Epidermal melanocyte (primary cell): ENCODE measurements around the gene AP2A2.
"Not testable (repeated sequence)": the region's sequence is repeated elsewhere in the genome, so short reads cannot be mapped to it uniquely, and the experiment has no call there.

Experiments used
- DNase-seq: peaks from one replicate; pipeline ENCODE4 v3.0.0; 2011; ENCODE audit warnings: low spot score; ENCODE audit not compliant: insufficient read length

The AP2A2 gene

DNA sequence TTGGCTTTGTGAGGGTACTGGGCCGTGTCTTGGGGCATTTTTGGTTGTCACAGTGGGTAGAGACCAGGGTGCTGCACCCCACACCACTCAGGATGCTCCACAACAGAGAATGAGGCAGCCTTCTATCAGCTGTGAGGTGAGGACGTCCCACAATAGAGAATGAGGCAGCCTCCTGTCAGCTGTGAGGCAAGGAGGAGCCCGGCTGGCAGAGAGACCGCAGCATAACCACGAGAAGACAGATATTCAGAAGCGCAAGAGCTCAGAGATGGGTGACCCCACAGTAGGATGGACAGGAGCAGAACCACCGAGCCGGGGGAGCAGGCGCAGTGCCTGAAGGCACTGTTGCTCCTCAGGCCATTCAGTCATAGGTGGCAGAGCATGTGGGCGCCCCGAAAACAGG, 47.6 kb downstream of the AP2A2 start:
- no peak for DNase-seq

DNA sequence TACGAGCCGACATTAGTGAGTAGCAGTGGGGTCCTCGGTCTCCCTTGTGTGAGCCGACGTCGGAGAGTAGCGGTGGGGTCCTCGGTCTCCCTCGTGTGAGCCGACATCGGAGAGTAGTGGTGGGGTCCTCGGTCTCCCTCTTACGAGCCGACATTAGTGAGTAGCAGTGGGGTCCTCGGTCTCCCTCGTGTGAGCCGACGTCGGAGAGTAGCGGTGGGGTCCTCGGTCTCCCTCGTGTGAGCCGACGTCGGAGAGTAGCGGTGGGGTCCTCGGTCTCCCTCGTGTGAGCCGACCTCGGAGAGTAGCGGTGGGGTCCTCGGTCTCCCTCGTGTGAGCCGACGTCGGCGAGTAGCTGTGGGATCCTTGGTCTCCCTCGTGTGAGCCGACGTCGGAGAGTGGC, 49.7 kb downstream of the AP2A2 start:
- DNase-seq: not testable (repeated sequence)

DNA sequence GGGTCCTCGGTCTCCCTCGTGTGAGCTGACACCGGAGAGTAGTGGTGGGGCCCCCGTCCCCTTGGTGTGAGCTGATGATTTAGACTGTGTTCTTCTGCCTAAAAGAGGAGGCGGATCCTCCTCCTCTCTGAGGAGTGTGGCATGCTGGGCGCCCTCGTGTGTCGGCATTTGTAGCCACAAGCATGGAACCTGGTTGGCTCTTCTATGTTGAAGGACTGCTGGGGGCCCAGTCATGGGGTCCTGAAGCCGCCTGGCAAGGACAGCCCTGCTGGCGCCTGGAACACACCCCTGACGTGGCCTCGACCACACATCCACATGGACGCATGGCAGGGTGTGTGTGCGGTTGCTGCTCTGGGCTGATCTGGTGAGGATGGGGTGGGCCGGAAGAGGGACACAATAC, 50.2 kb downstream of the AP2A2 start:
- DNase-seq: no peak

DNA sequence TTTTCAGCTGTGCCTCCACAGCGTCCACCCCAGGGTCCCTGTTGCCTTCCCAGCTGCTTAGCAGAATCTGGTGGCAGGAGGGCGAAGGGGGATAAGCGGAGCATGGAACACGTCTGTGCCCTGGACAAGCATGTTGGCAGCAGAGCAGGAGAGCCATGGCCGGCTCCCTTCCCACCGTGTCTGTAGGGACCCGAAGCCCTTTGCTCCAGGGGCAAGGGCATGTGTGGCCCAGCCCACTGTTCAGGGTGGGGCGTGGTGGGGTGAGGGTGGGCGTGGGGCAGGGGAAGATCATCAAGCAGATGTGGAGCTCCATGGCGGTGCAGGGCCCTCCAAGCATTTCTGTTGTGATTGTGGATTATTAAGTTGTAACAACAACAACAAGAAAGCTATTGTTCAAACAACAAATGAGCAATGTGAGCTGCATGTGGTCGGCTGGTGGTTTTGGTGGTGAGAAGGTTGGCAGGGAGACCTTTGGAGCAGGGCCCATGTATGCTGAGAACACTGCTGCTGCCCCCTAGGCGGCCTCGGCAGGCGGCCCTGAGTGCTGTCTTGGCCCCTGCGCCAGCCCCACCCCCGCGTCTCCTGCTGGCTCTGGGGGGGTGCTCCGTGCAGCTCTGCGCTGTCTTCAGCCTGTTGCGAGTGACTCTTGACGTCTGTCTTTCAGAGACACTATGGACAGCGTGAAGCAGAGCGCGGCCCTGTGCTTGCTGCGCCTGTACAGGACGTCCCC, 50.9 kb downstream of the AP2A2 start:
- peak; percentile 92 for DNase-seq

DNA sequence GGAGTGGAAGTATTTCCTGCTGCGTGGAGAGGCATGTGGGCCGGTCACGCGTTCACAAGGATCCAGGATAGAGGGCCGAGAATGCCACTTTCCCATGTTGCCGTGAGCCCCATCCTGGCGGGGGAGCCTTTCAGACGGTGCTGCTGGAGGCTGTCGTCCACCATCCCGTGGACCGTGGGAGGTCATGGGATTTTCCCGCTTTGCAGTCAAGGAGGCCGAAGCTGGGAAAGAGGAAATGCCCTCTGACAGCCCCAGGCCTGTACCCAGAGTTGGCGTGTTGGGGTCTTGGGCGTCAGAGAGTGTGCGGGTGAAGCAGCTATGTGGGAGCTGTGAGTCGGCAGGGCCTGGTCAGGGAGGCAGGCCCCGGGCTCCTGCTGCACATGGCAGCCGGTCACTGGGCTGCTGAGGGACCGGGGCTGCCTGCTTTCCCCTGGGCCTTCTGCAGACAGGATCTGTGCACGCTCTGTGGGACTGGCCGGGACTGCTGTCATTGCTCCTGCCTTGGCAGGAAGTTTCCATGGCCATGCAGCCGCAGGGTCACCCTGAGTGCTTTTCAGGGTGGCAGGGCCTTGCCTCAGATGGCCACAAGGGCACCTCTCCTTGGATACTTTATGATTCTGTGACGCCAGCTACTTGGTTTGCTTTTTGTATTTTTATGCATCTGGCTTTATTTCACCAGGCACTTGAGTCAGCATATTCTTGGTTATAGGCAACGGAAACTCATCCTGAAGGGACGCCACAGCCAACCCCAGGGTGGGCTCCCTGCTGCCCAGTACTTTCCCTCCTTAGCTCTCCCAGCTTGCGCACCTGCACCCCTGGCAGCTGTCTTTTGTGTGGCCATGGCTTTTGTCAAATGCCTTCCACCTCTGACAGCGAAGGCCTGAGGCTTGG, 52.4 kb downstream of the AP2A2 start:
- DNase-seq: no peak

DNA sequence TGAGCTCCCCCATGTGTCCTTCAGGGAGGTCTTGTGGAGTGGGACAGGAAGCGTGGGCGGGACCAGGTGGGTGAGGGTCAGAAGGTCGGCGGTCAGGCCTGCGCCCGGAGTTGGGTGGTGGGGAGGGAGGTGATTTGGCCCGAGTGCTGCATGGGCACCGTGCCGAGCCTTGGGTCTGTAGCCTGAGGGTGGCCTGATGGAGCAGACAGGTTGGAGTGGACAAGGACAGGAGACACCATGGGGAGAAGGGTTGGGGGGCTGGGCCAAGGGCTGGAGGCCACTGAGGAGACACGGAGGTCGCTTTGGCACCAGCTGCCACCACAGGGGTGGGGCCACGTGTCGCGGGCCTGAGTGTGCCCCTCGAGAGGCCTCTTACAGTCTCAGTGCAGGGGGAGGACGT, 53.1 kb downstream of the AP2A2 start:
- DNase-seq: no peak

DNA sequence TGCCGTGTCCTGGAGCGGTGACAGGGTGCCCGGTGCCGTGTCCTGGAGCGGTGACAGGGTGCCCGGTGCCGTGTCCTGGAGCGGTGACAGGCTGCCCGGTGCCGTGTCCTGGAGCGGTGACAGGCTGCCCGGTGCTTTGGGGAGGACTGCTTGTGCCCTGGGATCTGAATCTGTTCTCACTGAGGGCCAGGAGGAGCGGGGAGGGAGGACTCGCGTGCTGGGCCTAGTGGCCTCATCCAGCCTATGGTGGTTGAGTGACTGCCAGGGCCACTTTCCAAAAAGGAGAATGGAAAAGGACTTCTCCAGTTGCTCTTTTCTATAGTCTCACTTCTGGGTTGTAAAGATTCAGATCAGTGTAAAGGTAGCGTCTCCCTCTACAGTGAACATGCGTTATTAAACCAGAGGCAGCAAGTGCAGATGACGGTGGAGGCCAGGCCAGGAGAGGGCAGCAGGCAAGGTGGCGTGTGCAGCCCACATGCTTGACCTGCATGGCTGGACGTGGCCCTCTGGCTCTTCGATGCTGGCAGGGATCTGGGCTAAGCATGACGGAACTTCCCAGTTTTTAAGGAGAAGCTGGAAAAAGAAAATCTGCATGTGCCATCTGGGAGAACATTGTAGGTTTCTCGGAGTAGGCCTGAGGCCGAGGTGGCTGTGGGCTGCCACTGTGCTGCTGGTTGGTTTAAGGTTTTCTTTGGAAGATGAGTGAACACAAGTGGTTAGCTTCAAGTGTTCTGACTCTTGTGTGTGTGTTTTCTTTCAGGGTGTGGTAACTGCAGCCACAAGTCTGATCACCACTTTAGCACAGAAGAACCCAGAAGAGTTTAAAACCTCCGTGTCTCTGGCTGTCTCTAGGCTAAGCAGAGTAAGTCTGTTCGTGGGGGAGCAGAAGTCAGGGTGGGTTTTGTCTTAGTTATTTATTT, 55.0 kb downstream of the AP2A2 start:
- DNase-seq: no peak

DNA sequence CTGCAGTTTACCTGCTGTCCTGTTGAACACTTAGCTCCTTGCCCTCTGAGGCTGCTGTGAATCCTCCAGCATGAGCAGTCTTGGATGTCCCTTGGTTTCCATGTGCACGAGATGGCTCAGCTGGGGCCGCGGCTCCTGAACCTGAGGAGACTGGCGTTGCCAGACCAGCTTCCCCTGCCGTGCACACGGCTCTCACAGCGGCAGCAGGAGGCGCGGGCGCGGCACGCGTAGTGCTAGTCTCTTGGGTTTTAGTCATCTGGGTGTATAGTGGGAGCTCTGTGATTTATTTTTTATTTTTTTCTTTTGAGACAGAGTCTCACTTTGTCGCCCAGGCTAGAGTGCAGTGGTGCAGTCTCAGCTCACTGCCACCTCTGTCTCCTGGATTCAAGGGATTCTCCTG, 56.1 kb downstream of the AP2A2 start:
- DNase-seq: no peak

DNA sequence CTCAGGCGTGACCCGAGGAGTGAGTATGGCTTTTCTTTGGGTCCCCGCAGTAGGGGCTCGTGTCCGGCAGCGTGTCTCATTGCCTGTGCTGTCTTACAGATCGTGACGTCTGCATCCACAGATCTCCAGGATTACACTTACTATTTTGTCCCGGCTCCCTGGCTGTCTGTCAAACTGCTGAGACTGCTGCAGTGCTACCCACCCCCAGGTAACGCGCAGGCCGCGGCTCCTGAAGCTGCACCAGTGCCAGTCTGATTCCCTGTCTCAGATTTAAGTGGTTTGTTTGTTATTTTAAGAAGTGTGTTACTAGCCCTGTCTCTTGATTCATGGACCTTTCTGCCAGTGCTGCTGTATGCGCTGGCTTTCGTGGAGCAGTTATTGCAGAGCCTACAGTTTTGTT, 58.9 kb downstream of the AP2A2 start:
- no peak for DNase-seq

DNA sequence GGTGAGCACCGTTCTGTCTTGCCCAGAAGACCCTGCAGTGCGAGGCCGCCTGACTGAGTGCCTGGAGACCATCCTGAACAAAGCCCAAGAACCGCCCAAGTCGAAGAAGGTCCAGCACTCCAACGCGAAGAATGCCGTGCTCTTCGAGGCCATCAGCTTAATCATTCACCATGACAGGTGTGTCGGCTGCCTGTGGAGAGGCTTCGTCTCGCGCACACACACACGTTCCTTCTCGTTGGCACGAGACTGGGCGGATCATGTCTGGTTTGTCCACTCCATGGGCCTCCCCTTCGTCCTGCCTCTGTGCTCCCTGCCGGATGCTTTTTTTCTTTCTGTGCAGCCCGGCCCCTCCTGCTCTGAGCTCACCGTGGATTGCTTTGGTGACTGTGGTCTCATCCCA, 59.7 kb downstream of the AP2A2 start:
- DNase-seq: no peak

DNA sequence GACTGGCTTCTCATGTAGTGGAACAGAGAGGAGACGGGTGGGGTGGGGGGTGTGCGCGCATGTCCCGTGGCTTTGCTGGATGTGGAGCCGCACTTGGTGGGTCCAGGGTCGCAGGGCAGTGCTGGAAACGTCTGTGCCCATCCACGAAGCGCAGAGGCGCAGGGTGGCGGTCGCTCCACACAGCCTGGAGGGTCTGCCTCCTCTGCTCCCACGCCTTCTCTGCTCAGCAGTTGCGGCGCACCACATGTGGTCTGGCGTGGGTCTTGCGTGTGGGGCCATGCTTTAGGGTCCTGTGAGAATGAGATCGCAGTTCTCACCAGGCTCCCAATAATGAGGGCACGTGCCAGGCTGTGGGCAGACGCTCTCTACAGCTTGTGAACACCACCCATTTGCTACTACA, 60.2 kb downstream of the AP2A2 start:
- no peak for DNase-seq

DNA sequence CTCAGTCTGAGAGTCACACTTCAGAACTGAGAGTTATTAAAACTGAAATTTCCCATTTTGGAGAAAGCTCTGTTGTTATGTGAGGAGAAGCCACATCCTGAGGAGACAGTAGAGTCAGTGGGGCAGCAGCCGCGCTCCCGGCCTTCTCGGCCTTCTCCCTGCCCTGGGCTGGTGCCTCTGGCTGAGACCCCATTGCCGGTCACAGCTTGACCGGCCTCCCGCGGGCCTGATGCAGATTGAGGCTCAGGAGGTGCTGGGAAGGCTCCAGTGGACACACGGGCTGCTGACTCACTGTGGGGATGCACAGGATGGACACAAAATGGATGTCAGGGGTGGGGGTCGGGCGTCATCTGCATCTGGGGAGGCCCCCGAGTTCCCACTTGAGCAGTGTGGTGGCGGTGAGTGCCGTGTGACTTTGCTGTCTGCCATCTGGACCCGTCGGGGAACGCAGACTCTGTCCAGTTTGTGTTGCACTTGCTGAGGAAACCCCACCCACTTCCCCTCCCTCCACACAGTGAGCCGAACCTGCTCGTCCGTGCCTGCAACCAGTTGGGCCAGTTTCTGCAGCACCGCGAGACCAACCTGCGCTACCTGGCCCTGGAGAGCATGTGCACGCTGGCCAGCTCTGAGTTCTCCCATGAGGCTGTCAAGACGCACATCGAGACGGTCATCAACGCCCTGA, 60.7 kb downstream of the AP2A2 start:
- DNase-seq: no peak

DNA sequence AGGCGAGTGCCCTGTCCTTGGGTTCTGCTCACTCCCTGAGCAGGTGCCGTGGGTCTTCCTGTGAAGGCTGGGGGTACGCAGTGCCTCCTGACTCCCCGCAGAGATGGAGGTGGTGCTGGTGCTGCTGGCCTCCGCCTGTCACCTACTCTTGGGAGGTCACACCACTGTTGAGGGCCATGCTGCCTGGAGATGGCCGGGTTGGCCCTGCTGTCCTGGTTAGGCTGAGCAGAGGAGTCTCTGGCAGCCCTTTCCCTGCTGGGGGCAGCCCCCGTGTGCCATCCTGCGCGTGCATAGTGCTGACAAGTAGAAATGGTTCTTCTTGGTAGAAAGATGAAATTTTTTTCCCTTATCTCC, 61.3 kb downstream of the AP2A2 start:
- no peak for DNase-seq

DNA sequence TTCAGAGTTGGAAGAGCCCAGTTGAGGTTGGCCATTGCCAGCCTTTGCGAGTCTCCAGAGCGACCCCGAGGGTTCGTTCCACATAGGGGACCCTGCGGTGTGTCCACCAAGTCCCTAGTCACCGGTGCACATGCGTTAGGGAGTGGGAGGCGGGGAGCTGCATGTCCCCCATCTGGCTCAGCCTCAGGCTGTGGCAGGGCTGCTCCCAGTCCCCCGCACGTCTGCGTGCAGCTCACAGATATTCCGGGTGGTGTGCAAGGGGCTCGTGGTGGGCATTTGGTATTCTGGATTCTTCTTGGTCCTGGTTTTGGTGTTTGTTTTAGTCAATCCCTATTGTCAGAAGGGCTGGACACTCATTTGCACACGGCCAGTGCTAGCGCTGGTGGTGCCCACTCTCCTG, 62.0 kb downstream of the AP2A2 start:
- DNase-seq: no peak

DNA sequence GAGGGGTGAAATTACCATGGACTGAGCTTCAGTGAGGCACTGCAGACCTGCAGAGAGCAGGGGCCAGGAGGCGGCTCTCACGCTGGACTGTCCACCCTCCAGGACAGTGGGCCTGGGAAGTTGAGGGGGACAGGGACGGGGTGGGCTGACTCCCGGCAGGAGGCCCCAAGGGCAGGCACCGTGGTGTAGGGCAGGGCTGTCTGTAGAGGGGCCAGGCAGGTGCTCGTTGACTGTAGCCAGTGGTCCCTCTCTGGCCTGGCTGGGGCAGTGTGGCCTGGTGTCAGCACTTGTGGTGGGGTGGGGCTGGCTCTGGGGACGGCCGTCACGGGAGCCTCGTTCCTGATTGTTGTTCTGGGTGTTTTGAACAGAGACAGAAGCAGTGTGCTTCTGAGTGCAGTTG, 64.4 kb downstream of the AP2A2 start:
- no peak for DNase-seq

DNA sequence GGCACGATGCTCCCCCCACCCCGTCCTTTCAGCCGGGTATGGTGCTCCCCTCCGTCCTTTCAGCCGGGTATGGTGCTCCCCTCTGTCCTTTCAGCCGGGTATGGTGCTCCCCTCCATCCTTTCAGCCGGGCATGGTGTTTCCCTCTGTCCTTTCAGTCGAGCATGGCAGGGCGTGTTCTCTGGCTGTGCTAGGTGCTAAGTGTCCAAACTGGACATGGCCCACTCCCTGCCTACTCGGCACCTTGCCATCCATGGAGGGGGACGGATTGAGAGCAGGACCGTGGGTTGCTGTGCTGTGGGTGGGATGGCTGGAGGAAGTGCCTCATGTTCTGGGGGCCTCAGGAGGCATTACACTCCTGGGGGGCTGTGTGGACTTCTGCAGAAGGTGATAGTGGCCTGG, 65.4 kb downstream of the AP2A2 start:
- no peak for DNase-seq

DNA sequence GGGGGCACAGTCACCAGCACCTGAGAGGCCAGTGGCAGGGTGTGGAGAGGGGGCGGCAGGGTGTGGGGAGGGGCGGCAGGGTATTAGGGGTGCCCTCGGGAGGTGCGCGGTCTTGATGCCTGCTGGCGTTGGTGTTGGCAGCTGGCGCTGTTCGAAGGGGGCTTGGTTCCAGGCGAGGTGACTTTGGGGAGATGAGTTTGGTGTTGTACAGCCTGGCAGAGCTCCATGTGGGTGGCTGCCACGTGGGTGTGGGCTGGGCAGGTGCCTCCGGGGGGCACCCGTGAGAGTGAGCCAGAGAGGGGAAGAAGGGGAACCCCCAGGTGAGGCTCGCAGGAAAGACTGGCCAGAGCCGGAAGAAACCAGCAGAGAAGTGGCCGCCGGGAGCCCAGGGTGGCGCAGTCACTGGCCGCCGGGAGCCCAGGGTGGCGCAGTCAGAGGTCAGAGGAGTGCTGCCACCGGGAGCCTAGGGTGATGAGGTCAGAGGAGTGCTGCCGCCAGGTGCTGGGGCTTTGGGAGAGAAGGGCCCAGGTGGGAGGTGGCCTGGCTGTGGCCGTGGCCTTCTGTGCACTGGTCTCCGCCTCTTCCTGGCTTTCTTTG, 66.1 kb downstream of the AP2A2 start:
- DNase-seq: no peak

DNA sequence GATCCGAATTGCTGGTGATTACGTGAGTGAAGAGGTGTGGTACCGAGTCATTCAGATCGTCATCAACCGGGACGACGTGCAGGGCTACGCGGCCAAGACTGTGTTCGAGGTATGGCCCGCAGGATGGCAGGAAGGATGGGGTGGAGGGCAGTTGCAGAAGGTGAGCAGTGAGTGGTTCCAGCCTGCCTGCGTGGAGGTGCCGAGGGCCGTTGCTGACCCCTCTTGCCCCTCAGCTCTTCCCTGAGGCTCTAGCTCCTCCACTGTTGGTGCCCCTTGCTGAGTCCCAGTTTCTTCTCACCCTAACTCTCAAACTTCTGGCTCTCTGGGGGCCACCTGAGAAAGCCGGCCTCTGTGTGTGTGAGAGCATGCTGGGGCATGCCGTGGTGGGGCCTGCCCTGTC, 66.9 kb downstream of the AP2A2 start:
- no peak for DNase-seq

DNA sequence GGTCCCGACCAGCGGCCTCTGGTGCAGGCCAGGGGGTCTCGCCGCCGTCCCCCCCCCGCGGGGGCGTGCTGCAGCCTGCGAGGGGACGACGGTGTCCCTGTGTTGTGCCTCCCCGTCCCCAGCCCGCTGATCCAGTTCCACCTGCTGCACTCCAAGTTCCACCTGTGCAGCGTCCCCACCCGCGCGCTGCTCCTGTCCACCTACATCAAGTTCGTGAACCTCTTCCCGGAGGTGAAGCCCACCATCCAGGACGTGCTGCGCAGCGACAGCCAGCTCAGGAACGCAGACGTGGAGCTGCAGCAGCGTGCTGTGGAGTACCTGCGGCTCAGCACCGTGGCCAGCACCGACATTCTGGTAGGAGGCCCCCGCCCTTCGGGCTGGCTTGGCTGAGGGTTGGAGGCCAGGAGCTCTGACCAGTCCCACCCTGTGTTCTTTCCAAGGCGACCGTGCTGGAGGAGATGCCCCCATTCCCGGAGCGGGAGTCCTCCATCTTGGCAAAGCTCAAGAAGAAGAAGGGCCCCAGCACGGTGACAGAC, 68.0 kb downstream of the AP2A2 start:
- DNase-seq: no peak

DNA sequence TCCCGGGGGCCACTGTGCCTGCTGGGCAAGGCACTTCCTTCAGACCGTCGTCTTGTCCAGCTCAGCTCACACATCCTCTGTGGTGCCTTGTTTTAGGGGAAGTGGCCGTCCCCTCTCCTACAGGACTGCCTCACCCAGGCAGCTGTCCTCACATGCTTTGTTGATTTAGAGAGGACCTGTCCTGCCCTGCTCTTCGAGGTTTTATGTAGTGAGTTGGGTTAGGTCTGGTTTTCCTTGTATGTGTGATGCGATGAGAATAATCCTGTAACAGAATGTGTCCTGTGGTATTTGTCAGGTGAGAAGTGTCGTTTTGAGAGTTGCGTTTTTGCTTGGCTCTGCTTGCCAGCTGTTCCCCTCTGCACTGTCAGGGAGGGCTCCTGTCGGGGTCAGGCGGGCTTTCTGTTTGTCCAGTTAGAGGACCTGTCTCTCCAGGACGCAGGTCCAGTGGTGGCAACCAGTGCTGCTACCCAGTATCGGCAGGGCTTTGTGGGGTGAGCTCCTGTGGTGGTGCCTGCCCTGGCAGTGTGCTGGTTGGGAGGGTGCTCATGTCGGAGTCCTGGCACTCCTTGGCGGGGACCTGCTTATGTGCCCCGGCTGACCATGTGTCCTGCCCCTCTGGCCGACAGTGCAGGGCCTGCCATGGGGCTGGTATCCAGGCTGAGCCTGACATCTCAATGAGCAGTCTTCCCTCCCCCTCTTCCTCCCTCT, 69.5 kb downstream of the AP2A2 start:
- DNase-seq: no peak
